Measurements from ENCODE around the gene CGB2.

Gene CGB2

DNA sequence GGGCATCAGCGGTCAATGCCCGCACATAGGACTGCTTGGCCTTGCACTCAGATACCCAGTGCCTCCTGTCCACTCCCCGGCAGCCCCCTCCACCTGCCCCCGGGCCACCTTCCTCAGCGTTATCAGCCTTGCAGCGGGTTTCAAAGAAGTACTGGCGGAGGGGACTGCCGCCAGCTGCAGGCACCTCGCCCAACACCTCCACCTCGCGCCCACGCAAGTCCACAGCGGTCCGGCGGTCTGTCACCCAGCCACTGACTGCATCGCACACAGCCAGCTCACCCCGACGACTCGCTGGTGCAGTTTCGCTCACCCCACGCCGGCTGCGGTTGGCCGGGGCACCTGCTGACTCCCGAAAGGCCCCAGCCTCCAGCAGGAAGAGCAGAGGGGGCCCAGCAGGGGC lies 29.8 kb downstream of the CGB2 start:
- no peak for DNase-seq
- H3K4me1 ChIP-seq: peaks cover 13% of the 10 kb centered on the region; the same call in 1 of the 2 replicates
- peaks cover 10% of the 10 kb centered on the region for H3K27me3 ChIP-seq
- no peaks in the 10 kb centered on the region for H3K9me3 ChIP-seq
- TF ChIP-seq, protein P1, sequence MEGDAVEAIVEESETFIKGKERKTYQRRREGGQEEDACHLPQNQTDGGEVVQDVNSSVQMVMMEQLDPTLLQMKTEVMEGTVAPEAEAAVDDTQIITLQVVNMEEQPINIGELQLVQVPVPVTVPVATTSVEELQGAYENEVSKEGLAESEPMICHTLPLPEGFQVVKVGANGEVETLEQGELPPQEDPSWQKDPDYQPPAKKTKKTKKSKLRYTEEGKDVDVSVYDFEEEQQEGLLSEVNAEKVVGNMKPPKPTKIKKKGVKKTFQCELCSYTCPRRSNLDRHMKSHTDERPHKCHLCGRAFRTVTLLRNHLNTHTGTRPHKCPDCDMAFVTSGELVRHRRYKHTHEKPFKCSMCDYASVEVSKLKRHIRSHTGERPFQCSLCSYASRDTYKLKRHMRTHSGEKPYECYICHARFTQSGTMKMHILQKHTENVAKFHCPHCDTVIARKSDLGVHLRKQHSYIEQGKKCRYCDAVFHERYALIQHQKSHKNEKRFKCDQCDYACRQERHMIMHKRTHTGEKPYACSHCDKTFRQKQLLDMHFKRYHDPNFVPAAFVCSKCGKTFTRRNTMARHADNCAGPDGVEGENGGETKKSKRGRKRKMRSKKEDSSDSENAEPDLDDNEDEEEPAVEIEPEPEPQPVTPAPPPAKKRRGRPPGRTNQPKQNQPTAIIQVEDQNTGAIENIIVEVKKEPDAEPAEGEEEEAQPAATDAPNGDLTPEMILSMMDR (IDR thresholded peaks at IDR 0.05; ENCODE audit: low read depth, low read length): no peak
- no peak overlapping the region for H3K4me3 ChIP-seq (ENCODE audit: low read depth, low read length)
- H3K36me3 ChIP-seq: no peaks in the 10 kb centered on the region

DNA sequence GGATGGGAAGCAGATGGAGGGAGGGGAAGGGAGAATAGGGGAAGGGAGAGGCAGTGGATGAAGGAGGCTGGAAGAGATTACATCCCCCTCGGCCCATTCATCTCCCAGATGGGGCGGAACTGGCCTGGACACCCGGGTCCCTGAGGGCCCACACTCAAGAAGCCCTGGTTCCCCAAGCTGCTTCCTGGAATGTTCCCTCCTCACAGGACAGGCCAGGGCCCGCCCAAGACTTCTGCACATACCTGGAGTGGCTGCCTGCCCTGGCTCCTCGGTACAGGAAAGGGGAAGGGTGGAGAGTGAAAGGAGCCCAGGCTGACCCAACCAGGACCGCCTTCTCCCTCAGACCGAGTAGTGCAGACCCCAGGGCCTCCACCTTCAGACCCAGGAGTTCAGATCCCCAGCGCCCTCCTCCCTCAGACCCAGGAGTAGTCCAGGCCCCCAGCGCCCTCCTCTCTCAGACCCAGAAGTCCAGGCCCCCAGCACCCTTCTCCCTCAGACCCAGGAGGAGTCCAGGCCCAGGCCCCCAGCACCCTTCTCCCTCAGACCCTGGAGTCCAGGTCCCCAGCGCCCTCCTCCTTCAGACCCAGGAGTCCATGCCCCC lies 32.4 kb downstream of the CGB2 start:
- H3K4me3 ChIP-seq (ENCODE audit: low read depth, low read length): no peak overlapping the region; the same call in 1 of the 2 replicates
- no peaks in the 10 kb centered on the region for H3K9me3 ChIP-seq
- TF ChIP-seq, protein P1 (IDR thresholded peaks at IDR 0.05; ENCODE audit: low read depth, low read length): no peak
- no peaks in the 10 kb centered on the region for H3K36me3 ChIP-seq
- no peaks in the 10 kb centered on the region for H3K27me3 ChIP-seq
- no peak for DNase-seq
- H3K4me1 ChIP-seq: 0 out of 2 replicates have a peak, but pooled peaks cover 3% of the 10 kb centered on the region

- Histone ChIP-seq H3K4me3 (ENCODE audit: low read depth, low read length) (peak within 1 kb of the TSS; percentile 16), H3K27me3 (no peaks in the 10 kb centered on the region), H3K4me1 (0 out of 2 replicates have a peak, but pooled peaks cover 3% of the 10 kb centered on the region), H3K36me3 (no peaks in the 10 kb centered on the region), H3K9me3 (no peaks in the 10 kb centered on the region)
- DNase-seq: peak; percentile 69
- TF ChIP-seq, protein P1 (IDR thresholded peaks at IDR 0.05; ENCODE audit: low read depth, low read length): no peak
Measured at GRCh38 chr19:49064768-49065611, 33.3 kb downstream of the CGB2 start, which contains the start of gene NTF4. Gene NTF4, minus strand, starts transcription at chr19:49064818. Its CDS starts 2,821 bp downstream, at chr19:49061997.

DNA sequence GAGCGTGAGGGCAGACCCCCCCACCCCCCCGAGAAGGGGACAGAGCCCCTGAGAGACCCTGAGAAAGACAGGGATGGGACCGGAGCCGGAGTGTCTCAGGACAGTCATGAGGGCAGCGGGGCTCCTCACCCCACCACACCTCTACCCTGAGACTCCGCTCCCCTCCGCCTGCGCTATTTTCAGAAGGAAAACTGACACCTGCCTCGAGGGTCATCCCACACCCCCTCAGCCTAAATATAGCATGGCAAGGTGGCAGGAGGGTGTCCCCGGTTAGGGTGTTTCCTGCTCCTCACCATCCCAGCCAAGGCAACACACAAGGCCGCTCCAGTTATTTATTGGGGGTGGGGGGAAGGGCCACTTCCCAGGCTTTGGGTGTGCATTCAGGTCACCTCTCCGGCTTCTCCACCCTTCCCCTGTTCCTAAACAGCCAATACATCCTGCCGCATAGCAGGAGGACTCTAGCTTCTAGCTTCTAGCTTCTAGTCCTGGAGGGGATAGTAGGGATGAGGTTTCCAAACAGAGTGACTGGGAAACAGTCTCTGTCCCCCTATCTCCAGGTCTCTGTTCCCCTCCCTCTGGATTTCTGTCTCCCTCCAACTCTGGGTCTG lies 34.3 kb downstream of the CGB2 start:
- H3K36me3 ChIP-seq: no peaks in the 10 kb centered on the region
- no peak overlapping the region for H3K4me3 ChIP-seq (ENCODE audit: low read depth, low read length)
- DNase-seq: no peak
- H3K4me1 ChIP-seq: 0 out of 2 replicates have a peak, but pooled peaks cover 3% of the 10 kb centered on the region
- H3K9me3 ChIP-seq: no peaks in the 10 kb centered on the region
- H3K27me3 ChIP-seq: no peaks in the 10 kb centered on the region; the same call in 1 of the 2 replicates
- TF ChIP-seq, protein P1 (IDR thresholded peaks at IDR 0.05; ENCODE audit: low read depth, low read length): no peak

GRCh38 chr19:49067554-49067953 lies 35.9 kb downstream of the CGB2 start:
- Histone ChIP-seq H3K27me3 (peaks cover 5% of the 10 kb centered on the region), H3K4me1 (0 out of 2 replicates have a peak, but pooled peaks cover 3% of the 10 kb centered on the region), H3K9me3 (no peaks in the 10 kb centered on the region), H3K4me3 (ENCODE audit: low read depth, low read length) (no peak overlapping the region), H3K36me3 (no peaks in the 10 kb centered on the region)
- DNase-seq: no peak
- TF ChIP-seq, protein P1 (IDR thresholded peaks at IDR 0.05; ENCODE audit: low read depth, low read length): no peak

Measured in BE2C (cell line).